ENCODE data around the gene NUP214. TPM values are rescaled to one million over a fixed set of nuclear protein-coding genes. Genes with fewer than 3 reads are reported as not detected.

NUP214 gene
- 19.3 and 41.9 TPM in 2 replicates for total RNA-seq (2014; rRNA removed; shearing (Covaris generic); ENCODE audit: low replicate concordance)

DNA sequence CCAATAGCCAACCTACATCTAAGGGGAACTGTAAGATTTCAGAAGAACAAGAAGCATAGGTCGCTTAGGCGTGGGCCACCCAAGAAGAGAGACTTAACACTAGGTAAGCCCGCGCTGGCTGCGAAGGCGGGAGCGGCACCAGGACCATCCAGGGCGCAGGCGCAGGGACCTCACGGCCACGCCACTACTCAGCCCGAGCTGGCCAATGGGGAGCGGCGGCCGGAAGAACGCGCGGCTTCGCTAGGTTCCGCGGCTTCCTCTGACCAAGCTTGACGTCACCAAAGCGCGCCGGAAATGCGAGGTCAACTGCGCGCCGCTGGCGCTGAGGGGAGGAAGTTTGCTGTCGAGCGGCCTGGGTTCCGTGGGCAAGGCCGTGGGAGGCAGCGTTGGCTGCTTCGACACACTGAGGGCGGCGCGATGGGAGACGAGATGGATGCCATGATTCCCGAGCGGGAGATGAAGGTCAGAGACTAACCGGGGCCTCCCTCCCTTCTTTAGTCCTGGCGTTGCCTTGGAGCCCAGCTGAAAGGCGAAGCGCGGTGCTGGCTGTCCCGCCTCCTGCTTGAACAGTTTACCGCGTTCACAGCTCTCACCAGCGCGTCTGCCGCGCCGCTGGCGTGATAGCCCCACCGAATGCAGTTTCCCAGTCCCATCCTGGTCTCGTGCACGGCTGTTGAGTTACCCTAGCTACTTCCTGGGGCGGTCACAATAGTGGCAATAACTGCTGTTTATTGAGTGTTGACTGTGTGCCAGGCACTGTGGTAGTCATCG is at the start of gene NUP214:
Gene NUP214, plus strand, starts transcription at position 299 of the 771 bp plus-strand sequence. Its CDS starts 119 bp downstream, at position 418.
- no peaks in the 10 kb centered on the region for H3K27me3 ChIP-seq (ENCODE audit: low read length)
- H3K4me3 ChIP-seq (ENCODE audit: low read length) = peak within 1 kb of the TSS; percentile 75
- peaks cover 23% of the 10 kb centered on the region; the same call in 1 of the 2 replicates for H3K36me3 ChIP-seq (ENCODE audit: insufficient read depth, low read length)
- peak within 1 kb of the TSS; percentile 89 for H3K4me2 ChIP-seq (ENCODE audit: low read depth, low read length, poor library complexity, severe bottlenecking)
- no peaks in the 10 kb centered on the region for H3K9me2 ChIP-seq (replicated peaks; ENCODE audit: insufficient read depth, low read length)
- H3K4me1 ChIP-seq (ENCODE audit: low read length) = peaks cover 16% of the 10 kb centered on the region
- H4K20me1 ChIP-seq (ENCODE audit: insufficient read depth, low read depth, low read length) = peaks cover 4% of the 10 kb centered on the region; the same call in 1 of the 2 replicates
- peak within 1 kb of the TSS; percentile 17; the same call in 1 of the 2 replicates for H2AFZ ChIP-seq (ENCODE audit: low read length)
- DNase-seq = peak; percentile 100
- H3K9me3 ChIP-seq (ENCODE audit: low read length) = no peaks in the 10 kb centered on the region
- peaks cover 44% of the 10 kb centered on the region for H3K79me2 ChIP-seq (ENCODE audit: low read length)
- H3K27ac ChIP-seq (ENCODE audit: low read length) = peak within 1 kb of the TSS; percentile 50
- peak within 1 kb of the TSS; percentile 88 for H3K9ac ChIP-seq (ENCODE audit: low read length)

- Histone ChIP-seq H3K9me3 (ENCODE audit: low read length) (no peaks in the 10 kb centered on the region), H3K9me2 (replicated peaks; ENCODE audit: insufficient read depth, low read length) (no peaks in the 10 kb centered on the region), H3K4me3 (ENCODE audit: low read length) (no peak overlapping the region), H3K79me2 (ENCODE audit: low read length) (no peaks in the 10 kb centered on the region), H3K4me2 (ENCODE audit: low read depth, low read length, poor library complexity, severe bottlenecking) (no peak overlapping the region), H3K27ac (ENCODE audit: low read length) (no peak overlapping the region), H2AFZ (ENCODE audit: low read length) (no peak overlapping the region), H3K9ac (ENCODE audit: low read length) (no peak overlapping the region), H4K20me1 (ENCODE audit: insufficient read depth, low read depth, low read length) (no peaks in the 10 kb centered on the region), H3K36me3 (ENCODE audit: insufficient read depth, low read length) (no peaks in the 10 kb centered on the region), H3K27me3 (ENCODE audit: low read length) (no peaks in the 10 kb centered on the region), H3K4me1 (ENCODE audit: low read length) (no peaks in the 10 kb centered on the region)
- no peak for DNase-seq
Observed at GRCh38 chr9:131076347-131077195, 48.8 kb upstream of the NUP214 start.

DNA sequence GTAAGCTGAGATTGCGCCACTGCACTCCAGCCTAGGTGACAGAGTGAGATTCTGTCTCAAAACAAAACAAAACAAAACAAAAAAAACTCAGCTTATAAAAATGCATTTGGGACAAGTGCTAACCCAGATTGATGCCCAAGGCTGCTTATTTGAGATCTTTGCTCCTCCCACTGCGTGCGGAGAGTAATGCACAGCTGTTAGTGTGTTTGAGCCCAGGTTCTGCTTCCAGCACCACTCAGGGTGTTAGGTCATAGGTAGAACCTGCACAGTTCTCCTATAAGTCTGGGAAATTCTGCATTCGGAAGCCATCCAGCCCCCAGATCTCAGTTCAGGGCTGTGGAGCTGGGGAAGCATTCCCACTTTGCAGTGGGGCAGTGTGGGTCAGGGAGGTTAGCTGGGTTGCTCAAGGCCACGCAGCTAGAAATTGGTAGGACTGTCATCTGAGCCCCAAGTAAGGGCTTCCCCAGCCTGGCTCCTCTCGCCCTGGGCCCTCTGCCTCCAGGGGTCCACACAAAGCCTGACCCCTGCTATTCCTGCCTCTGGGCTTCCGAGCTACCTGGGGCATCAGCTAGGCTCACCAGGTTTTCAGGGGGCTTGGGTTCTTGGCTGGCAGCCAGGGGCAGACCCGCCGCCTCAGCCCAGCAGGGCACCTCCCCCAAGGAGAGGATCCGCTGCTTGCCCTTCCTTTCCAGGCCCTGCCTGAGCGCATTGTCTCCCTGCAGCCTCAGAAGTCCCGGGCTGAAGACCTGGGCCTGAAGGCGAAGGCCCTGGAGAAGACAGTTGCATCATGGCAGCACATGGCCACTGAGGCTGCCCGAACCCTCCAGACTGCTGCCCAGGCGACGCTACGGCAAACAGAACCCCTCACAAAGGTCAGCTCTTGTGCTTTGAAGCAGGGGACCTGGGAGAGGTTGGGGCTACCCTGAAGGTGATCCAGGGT is 46.7 kb upstream of the NUP214 start:
- Histone ChIP-seq H3K9ac (ENCODE audit: low read length) (no peak overlapping the region), H2AFZ (ENCODE audit: low read length) (no peak overlapping the region), H3K79me2 (ENCODE audit: low read length) (no peaks in the 10 kb centered on the region), H4K20me1 (ENCODE audit: insufficient read depth, low read depth, low read length) (no peaks in the 10 kb centered on the region), H3K4me1 (ENCODE audit: low read length) (no peaks in the 10 kb centered on the region), H3K27me3 (ENCODE audit: low read length) (no peaks in the 10 kb centered on the region), H3K36me3 (ENCODE audit: insufficient read depth, low read length) (no peaks in the 10 kb centered on the region), H3K4me3 (ENCODE audit: low read length) (no peak overlapping the region), H3K9me3 (ENCODE audit: low read length) (no peaks in the 10 kb centered on the region), H3K9me2 (replicated peaks; ENCODE audit: insufficient read depth, low read length) (no peaks in the 10 kb centered on the region), H3K27ac (ENCODE audit: low read length) (no peak overlapping the region), H3K4me2 (ENCODE audit: low read depth, low read length, poor library complexity, severe bottlenecking) (no peak overlapping the region)
- no peak for DNase-seq

DNA sequence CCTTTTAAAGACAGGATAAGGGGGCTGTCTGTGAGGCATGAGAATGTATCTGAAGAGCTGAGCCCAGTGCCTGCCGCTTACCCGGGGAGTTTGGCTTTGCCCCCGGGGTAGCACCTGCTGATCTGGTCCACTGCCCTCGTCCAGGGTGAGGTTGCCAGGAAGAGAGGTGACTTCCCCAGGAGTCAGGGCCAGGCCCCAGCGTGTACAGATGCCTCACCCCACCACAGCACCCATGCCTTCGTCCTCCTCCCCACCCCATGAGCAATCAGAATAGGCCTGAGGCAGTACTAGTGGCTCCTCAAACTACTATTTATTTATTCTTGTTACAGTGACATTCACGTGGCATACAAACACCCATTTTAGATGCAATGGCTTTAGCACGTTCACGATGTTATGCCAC is 44.8 kb upstream of the NUP214 start:
- Histone ChIP-seq H3K79me2 (ENCODE audit: low read length) (no peaks in the 10 kb centered on the region), H3K27me3 (ENCODE audit: low read length) (no peaks in the 10 kb centered on the region), H3K9me2 (replicated peaks; ENCODE audit: insufficient read depth, low read length) (no peaks in the 10 kb centered on the region), H3K4me1 (ENCODE audit: low read length) (no peaks in the 10 kb centered on the region), H3K4me2 (ENCODE audit: low read depth, low read length, poor library complexity, severe bottlenecking) (no peak overlapping the region), H3K9me3 (ENCODE audit: low read length) (no peaks in the 10 kb centered on the region), H2AFZ (ENCODE audit: low read length) (no peak overlapping the region), H3K36me3 (ENCODE audit: insufficient read depth, low read length) (no peaks in the 10 kb centered on the region), H4K20me1 (ENCODE audit: insufficient read depth, low read depth, low read length) (no peaks in the 10 kb centered on the region), H3K9ac (ENCODE audit: low read length) (no peak overlapping the region), H3K27ac (ENCODE audit: low read length) (no peak overlapping the region), H3K4me3 (ENCODE audit: low read length) (no peak overlapping the region)
- no peak for DNase-seq

- no peak overlapping the region for H3K27ac ChIP-seq (ENCODE audit: low read length)
Observed at GRCh38 chr9:131081868-131082267, 43.5 kb upstream of the NUP214 start.

GRCh38 chr9:131082774-131083512 is 42.4 kb upstream of the NUP214 start:
- Histone ChIP-seq H3K4me2 (ENCODE audit: low read depth, low read length, poor library complexity, severe bottlenecking) (no peak overlapping the region), H4K20me1 (ENCODE audit: insufficient read depth, low read depth, low read length) (no peaks in the 10 kb centered on the region), H3K79me2 (ENCODE audit: low read length) (no peaks in the 10 kb centered on the region)

More at GRCh38 chr9:131081868-131082267, 43.5 kb upstream of the NUP214 start:
- H2AFZ ChIP-seq (ENCODE audit: low read length) = no peak overlapping the region
- H3K79me2 ChIP-seq (ENCODE audit: low read length) = no peaks in the 10 kb centered on the region
- H4K20me1 ChIP-seq (ENCODE audit: insufficient read depth, low read depth, low read length) = no peaks in the 10 kb centered on the region
- H3K36me3 ChIP-seq (ENCODE audit: insufficient read depth, low read length) = no peaks in the 10 kb centered on the region
- no peaks in the 10 kb centered on the region for H3K27me3 ChIP-seq (ENCODE audit: low read length)
- H3K9me3 ChIP-seq (ENCODE audit: low read length) = no peaks in the 10 kb centered on the region
- H3K4me2 ChIP-seq (ENCODE audit: low read depth, low read length, poor library complexity, severe bottlenecking) = no peak overlapping the region
- H3K9ac ChIP-seq (ENCODE audit: low read length) = no peak overlapping the region
- no peak overlapping the region for H3K4me3 ChIP-seq (ENCODE audit: low read length)
- DNase-seq = no peak
- H3K4me1 ChIP-seq (ENCODE audit: low read length) = no peaks in the 10 kb centered on the region
- H3K9me2 ChIP-seq (replicated peaks; ENCODE audit: insufficient read depth, low read length) = no peaks in the 10 kb centered on the region

GRCh38 chr9:131084661-131085369 is 40.6 kb upstream of the NUP214 start:
- no peak overlapping the region for H3K4me2 ChIP-seq (ENCODE audit: low read depth, low read length, poor library complexity, severe bottlenecking)

More at GRCh38 chr9:131082774-131083512, 42.4 kb upstream of the NUP214 start:
- no peaks in the 10 kb centered on the region for H3K9me2 ChIP-seq (replicated peaks; ENCODE audit: insufficient read depth, low read length)
- H3K36me3 ChIP-seq (ENCODE audit: insufficient read depth, low read length) = no peaks in the 10 kb centered on the region
- no peak overlapping the region for H3K4me3 ChIP-seq (ENCODE audit: low read length)
- no peak overlapping the region for H3K27ac ChIP-seq (ENCODE audit: low read length)
- H3K4me1 ChIP-seq (ENCODE audit: low read length) = no peaks in the 10 kb centered on the region
- no peaks in the 10 kb centered on the region for H3K9me3 ChIP-seq (ENCODE audit: low read length)
- H3K9ac ChIP-seq (ENCODE audit: low read length) = no peak overlapping the region
- no peak overlapping the region for H2AFZ ChIP-seq (ENCODE audit: low read length)
- no peaks in the 10 kb centered on the region for H3K27me3 ChIP-seq (ENCODE audit: low read length)
- DNase-seq = no peak

More at GRCh38 chr9:131084661-131085369, 40.6 kb upstream of the NUP214 start:
- H3K9ac ChIP-seq (ENCODE audit: low read length) = no peak overlapping the region
- H3K4me3 ChIP-seq (ENCODE audit: low read length) = no peak overlapping the region
- no peaks in the 10 kb centered on the region for H3K4me1 ChIP-seq (ENCODE audit: low read length)
- H3K27ac ChIP-seq (ENCODE audit: low read length) = no peak overlapping the region
- no peak for DNase-seq
- no peaks in the 10 kb centered on the region for H4K20me1 ChIP-seq (ENCODE audit: insufficient read depth, low read depth, low read length)
- H3K27me3 ChIP-seq (ENCODE audit: low read length) = no peaks in the 10 kb centered on the region
- no peaks in the 10 kb centered on the region for H3K79me2 ChIP-seq (ENCODE audit: low read length)
- no peak overlapping the region for H2AFZ ChIP-seq (ENCODE audit: low read length)
- H3K36me3 ChIP-seq (ENCODE audit: insufficient read depth, low read length) = no peaks in the 10 kb centered on the region
- H3K9me2 ChIP-seq (replicated peaks; ENCODE audit: insufficient read depth, low read length) = no peaks in the 10 kb centered on the region
- H3K9me3 ChIP-seq (ENCODE audit: low read length) = no peaks in the 10 kb centered on the region

All from Karpas-422 (cell line).